Eye (tissue), 1 donor: ENCODE measurements around the gene SULT1C4.
A peak's percentile ranks its signal among the peaks of the same experiment; 100 is the strongest.

ENCODE experiments used
- DNase-seq: peaks from one replicate; pipeline ENCODE4 v3.0.0-alpha.2; 2015

Gene SULT1C4

DNA sequence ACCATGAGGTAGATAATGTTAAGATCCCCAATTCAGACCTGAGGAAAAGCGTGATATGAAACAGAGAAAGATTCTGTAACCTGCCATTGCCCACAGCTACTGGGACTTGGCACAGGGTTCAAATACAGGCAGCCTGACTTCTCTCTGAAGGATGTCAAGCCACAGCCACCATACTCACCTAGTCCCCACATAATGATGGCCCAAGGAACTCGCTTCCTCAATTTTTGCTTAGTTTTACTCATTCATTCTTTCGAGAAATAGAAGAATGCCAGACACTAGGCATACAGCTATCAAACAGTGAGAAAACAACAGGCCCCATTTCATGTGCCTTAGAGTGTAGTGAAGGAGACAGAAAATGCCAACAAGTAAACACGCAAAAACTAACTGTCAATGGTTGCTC, 980 bp upstream of the SULT1C4 start:
- DNase-seq = no peak

- no peak for DNase-seq
These were observed 353 bp upstream of the SULT1C4 start for GRCh38 chr2:108377401-108377800.

GRCh38 chr2:108378851-108379250, 1.1 kb downstream of the SULT1C4 start:
- DNase-seq = peak; percentile 48

GRCh38 chr2:108382196-108382595, 4.4 kb downstream of the SULT1C4 start:
- no peak for DNase-seq

DNA sequence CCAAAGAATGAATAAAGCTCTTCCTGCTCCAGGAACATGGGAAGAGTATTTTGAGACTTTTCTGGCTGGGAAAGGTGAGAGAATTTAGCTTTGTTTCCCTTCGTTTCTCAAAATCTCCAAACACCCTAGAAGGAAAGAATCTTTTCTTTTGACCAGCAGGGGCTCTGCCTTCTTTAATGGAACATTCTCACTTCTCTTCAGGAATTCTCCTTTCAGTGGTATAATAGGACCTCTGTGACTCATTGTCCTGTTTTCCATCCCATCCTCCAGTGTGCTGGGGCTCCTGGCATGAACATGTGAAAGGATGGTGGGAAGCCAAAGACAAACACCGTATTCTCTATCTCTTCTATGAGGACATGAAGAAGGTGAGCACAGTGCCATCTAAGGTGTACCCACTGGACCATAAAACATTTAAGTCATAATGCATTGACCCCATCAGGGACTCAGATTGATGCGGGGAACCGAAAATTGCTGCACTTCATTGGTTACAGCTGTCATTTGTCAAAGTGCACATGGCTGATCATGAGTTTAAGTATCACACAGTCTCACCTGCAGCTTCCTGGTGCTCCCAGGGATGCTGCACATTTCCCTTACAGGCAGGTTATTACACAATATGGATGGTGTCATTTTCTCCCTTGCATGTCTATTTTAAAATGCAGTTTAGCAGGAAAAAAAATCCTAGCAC, 5.5 kb downstream of the SULT1C4 start:
- no peak for DNase-seq

DNA sequence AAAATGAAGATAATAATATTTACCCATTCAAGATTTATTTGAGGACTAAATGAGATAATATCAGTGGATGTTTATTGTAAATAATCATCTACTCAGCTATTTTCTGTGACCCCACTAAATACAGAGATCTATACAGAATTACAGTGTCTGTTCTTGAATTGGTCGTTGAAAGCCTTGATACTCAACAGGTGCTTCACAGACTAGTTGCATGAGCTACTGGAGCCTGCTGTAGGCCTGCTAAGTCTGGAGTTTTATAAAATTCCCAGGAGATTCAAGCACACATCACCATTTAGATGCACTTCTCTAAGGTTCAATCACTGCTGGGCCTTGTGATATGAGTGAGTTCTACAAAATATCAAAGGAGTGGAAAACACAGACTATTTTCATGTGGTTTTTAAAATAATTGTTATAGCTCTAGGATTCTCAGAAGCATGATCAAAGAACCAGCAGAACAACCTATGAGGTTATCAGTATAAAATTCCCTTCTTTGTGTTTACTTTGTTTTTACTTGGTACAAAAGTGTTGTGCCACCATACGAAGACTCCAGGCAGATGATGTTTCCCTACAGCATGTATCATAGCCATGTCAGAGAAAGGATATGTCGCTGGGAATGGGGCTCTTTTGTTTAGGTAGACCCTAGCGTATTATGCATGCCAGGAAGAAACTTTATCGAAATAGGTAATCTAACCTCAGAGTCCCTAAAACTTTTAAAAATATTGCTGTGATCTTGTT, 7.1 kb downstream of the SULT1C4 start:
- DNase-seq = no peak

DNA sequence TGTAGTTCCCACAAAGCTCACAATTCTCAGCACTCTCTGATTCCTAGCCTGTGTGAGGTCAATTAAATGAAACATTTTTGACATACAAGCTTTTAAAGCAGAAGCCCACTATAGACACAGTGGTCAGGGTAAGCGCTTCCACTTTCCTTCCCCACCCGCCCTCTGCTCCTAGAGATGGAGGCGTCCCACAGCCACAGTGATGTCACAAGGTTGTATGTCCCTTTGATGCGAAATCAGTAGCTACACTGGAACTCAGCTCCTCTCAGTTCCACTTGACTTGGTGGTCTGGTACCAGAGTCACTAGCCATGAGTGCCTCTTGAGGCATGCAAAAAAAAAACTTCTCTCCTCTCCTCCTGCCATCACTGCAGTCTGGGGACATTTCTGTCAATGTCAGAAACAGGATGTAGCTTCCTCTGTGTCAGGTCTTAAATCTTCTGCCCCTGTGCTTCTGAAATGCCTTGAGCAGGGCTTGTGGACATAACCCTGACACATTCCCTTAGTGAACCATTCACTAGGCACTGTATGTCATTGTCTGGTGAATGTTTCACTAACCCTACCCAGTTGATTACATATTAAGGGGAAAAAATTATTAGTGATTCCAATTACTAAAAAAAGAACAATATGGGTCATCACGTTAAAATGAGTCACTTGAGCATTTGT, 7.8 kb downstream of the SULT1C4 start:
- no peak for DNase-seq

GRCh38 chr2:108388045-108388444, 10.3 kb downstream of the SULT1C4 start:
- no peak for DNase-seq

- no peak for DNase-seq
These were observed 12.6 kb downstream of the SULT1C4 start for GRCh38 chr2:108390340-108390739.

GRCh38 chr2:108392029-108392428, 14.3 kb downstream of the SULT1C4 start:
- no peak for DNase-seq

DNA sequence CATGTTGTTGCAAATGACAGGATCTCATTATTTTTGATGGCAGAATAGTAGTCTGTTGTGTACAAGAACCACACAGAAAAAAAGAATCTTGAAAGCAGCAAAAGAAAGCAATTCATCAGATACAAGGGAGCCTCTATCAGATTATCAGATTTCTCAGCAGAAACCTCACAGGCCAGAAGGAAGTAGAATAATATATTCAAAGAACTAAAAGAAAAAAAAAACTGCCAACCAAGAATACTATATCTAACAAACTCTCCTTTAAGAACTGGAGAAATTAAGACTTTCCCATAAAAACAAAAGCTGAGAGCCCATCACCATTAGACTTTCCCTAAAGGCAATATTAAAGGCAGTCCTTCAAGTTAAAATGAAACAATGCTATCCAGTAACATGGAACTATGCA, 15.4 kb downstream of the SULT1C4 start:
- DNase-seq = no peak

GRCh38 chr2:108395155-108395554, 17.4 kb downstream of the SULT1C4 start:
- no peak for DNase-seq

DNA sequence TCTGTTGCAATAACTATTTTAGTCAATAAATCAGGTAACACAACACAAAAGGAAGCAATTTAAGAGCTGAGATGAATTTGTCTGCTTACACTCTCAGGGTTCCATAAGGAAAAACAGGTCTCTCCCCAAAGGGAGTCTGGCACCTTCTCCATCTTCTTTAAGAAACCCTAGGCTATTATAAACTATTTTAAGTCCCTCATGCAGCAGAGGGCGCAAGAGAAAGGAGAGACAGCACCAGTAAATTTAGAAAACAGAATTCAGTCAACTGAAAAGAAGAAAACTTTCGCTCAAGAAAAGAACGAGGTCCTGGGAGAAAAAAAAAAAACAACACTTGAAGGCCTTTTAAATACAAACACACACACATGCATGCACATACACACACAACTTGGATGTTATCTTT, 19.1 kb downstream of the SULT1C4 start:
- DNase-seq = no peak

- no peak for DNase-seq
These were observed 21.7 kb downstream of the SULT1C4 start for GRCh38 chr2:108399479-108399878.

DNA sequence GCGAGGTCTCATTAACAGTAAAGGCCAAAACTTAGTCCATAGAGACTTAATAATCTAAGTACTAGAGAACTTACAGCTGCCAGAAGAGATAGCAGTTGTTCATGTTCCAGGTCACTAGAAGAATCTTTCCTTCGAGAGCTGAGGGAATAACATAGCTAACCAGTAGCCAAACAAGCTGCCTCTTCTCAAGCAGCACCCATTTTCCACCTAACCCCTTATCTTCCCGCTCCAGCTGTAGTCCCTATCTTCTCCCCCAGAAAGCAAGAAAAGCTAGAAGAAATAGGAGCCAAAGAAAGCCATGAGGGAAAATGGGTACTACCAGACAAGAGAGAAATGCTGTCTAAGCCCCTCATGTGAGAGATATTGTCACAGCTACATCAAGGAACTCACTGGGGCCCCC, 24.0 kb downstream of the SULT1C4 start:
- no peak for DNase-seq

DNA sequence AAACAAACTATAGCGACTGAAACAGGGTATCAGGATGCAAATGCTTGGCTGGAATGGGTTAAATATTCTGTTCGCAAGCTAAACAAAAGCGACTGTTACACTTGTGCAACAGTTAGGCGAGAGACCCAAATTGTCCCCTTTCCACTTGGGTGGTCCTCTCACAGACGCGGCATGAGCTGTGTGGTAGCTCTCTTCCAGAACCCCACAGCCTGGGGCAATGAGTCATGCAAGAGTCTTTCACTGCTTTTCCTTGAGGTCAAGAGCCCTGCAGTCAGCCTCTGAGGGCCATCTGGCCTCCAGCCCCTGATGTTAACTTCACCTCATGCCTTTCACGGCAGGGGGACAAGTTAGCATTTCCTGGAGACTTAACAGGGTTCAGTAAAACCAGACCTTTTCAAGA, 25.7 kb downstream of the SULT1C4 start:
- peak; percentile 56 for DNase-seq

GRCh38 chr2:108404784-108405397, 27.1 kb downstream of the SULT1C4 start:
- no peak for DNase-seq

- DNase-seq = no peak
These were observed 30.3 kb downstream of the SULT1C4 start for GRCh38 chr2:108407864-108408729.

GRCh38 chr2:108409768-108410167, 32.0 kb downstream of the SULT1C4 start:
- no peak for DNase-seq

DNA sequence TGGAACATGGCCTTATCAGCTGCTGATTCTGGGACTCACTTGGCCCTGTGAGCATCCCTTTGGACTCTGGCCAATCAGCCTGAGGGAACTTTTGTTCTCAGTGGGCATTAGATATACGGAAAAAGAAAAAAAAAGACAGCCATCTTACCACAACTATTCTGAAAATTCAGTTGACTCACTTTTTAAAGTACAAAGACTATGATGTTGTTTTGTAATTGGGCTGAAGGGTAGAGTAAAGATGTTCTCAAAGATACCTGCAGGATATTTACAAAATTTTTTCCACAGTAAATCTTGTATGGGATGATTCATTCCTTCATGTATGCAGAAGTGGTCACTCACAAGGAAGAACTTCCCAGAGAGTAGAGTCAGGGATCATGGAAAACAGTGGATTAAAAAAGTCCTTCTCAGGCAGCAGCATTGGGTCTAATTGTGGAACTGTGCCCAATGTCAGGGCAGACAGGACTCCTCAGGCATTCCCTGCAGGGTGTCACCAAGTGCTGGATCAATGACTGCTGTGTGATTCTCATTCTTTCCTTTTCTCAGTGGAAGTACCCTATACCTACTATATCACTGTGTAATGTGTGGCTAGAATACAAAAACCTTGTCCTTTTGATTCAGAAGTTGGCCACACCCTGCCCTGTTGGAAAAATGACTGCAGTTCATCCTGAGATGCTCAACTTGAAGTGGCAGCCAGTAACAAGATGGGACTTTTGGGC, 35.4 kb downstream of the SULT1C4 start:
- DNase-seq = peak; percentile 8

DNA sequence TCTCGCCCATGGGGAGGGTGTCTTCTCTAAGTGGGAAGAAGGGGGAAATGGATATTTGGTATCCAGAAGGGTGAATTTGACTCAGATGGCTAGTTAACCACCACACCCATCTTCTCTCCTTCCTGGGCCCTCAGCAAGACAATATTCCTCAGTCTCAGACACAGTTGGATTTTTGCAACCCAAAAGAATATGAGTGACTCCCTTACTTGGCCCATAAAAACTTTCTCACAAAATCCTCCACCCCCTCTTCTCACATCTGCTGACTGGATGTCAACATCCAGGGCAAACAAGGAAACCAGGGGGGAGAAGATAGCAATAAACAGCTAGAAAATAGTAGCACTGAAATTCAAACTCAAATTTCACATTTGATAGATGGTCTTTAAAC, 35.9 kb downstream of the SULT1C4 start:
- DNase-seq = no peak

DNA sequence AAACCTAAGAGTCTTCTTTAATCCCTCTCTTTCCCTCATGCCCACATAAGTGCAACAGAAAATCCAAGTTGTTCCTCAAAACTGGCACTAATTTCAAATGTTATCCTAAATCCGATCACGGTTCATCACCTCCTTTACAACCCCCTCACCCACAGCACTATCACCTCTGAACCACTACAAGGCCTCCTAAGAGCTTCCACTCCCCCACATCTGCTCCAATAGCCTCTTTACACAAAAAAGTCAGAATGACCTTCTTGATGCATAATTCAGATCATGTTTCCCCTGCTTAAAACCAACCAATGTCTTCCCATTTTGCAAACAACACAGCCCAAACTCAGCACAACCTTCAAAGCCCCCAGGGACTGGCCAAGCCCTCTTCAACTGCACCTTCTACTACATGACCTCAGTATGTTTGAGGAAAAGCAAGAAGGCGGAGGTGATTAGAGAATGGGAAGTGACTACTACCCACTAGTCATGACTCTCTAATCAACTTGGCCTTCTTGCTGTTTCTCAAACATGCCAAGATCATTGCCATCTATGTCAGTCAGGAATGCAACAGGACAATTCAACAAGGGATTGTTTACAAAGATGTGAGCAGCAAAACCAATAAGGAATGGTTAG, 36.6 kb downstream of the SULT1C4 start:
- no peak for DNase-seq
